GM13977 (cell line): ENCODE measurements around the gene ZNF697.
"Not testable (repeated sequence)": the region's sequence is repeated elsewhere in the genome, so short reads cannot be mapped to it uniquely, and the experiment has no call there.

ENCODE experiments used
- DNase-seq: peaks from one replicate; pipeline ENCODE4 v3.0.0; 2012; ENCODE audit warnings: low spot score
- CTCF ChIP-seq: IDR thresholded peaks from 2 replicates; pipeline ENCODE4 v1.5.1; 2012; ENCODE audit warnings: mild to moderate bottlenecking, control low read depth; ENCODE audit not compliant: insufficient read depth; ENCODE audit errors: extremely low read depth, missing control alignments
- in situ Hi-C: fragments of 300-500 bp; cut with MboI; formaldehyde crosslinking; loops from one replicate; pipeline ENCODE4 v1.12.0; 2022; ENCODE audit warnings: low sequenced_read_pairs, low pct_unique_long_range_greater_than_20kb, mixed read lengths, inconsistent platforms; ENCODE audit not compliant: unreplicated experiment

Gene ZNF697

DNA sequence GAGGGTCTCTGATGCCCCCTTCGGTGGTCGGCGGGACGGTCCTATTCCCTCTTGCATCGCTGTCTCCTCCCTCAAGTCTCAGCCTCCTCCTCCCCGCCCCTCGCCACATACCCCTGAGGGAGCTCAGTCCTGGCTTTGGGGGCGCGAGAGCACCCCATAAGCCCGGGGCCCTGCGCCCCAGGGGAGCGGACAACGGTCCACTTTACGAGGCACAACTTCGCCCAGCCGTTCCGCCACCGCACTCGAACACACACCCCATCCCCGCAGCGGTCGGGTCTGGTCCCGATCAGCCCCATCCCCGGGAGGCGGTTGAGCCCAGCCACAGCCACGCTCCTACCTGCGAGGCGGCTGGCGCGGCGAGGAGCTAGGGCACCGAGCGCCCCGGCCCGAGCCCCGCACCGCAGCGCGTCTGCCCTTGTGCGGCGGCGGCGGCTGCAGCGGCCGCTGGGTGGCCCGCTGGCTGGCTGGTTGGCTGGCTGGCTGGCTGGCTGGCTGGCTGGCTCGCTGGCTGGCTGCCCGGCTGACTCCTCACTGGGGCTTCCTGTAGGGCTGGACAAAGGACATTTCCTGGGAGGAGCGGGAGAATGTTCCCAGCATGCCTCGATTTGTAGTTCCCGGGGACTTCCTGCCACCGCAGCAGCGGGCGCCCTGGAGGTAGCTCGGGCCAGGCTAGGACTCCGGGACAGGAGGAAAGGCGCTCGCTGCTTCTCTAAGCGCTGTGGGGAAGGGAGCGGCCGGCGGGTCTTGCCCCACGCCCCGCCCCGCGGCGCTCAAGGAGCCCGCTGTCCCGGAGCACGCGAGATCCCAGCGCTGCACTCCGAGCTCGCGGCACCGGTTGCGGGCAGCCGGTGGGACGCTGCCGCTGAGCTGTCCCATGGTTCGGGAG is at the start of gene ZNF697:
Gene ZNF697, minus strand, starts transcription at position 533 of the 886 bp plus-strand sequence. CDS start 22,166 bp downstream, outside the sequence.
- TF ChIP-seq CTCF: peak; percentile 24
- DNase-seq: peak; percentile 84
- in situ Hi-C loops: no loop called here

- in situ Hi-C loops: no loop called here
- no peak for TF ChIP-seq CTCF
- no peak for DNase-seq
Measured at GRCh38 chr1:119697598-119697997, 49.5 kb upstream of the ZNF697 start.

DNA sequence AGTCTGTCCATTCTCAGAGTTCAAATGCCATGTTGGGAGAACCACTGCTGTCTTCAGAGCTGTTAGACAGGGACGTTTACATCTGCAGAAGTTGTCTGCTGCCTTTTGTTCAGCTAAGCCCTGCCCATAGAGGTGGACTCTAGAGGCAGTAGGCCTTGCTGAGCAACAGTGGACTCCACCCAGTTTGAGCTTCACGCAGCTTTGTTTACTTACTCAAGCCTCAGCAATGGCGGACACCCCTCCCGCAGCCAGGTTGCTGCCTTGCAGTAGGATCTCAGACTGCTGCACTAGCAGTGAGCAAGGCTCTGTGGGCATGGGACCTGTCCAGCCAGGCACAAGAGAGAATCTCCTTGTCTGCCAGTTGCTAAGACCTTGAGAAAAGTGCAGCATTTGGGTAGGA is 48.8 kb upstream of the ZNF697 start:
- in situ Hi-C loops, DNase-seq: not testable (repeated sequence)

GRCh38 chr1:119689511-119689910 is 41.4 kb upstream of the ZNF697 start:
- no peak for TF ChIP-seq CTCF
- in situ Hi-C loops: no loop called here
- no peak for DNase-seq

DNA sequence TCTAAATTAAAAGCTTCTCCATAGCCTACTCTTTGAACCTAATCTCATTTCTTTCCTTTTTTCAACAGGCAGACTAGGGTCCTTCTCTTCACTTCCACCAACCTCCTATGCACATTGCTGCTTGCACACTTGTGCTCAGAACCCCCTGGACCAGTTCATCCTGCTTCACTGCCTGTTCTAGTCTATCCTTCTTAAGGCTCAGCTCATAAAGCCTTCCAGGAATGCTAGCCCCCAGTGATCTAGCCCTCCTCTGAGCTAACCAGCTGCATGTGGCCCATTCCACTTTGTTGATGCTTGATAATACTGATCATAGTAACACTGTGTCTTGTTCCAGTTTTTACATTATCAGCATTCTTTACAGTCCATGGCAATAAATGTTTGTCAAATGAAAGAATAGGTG is 40.7 kb upstream of the ZNF697 start:
- in situ Hi-C loops: no loop called here
- TF ChIP-seq CTCF: no peak

GRCh38 chr1:119687434-119688079 is 39.5 kb upstream of the ZNF697 start:
- TF ChIP-seq CTCF: no peak
- DNase-seq: no peak
- in situ Hi-C loops: no loop called here

More for the DNA sequence above, 40.7 kb upstream of the ZNF697 start:
- no peak for DNase-seq

DNA sequence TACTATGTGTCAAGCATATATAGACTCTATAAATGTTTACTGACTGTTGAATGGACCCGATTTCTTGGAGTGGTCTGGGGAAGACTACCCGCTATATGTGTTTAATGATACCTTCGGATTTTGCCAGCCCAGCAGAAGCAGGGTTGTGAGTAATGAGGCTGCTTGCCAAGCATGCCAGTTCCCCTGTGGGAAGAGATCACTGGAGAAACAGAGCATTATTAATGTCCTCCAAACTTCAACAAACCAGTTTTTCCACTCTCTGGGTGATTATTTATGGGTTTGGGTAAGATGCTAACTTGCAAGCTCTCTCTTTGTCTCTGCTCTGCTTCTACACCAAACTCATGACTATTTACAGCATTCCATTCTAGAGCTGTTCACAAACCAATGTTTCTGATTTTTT is 38.6 kb upstream of the ZNF697 start:
- no peak for TF ChIP-seq CTCF
- DNase-seq: no peak
- in situ Hi-C loops: no loop called here
